Measurements from ENCODE around the gene CPPED1.
A peak's percentile ranks its signal among the peaks of the same experiment; 100 is the strongest.
"Not testable (repeated sequence)": the region's sequence is repeated elsewhere in the genome, so short reads cannot be mapped to it uniquely, and the experiment has no call there.

The CPPED1 gene

GRCh38 chr16:12802048-12802447 lies 1.6 kb downstream of the CPPED1 start:
- H3K36me3 ChIP-seq (ENCODE audit: control insufficient read depth in 4 of 4, insufficient read depth in 4 of 4, low read length in 3 of 4) = peaks cover 0 to 4% (median 0%) of the 10 kb centered on the region in 4 experiments
- H3K4me3 ChIP-seq (ENCODE audit: control insufficient read depth in 1 of 7, extremely low read depth in 1 of 7, insufficient read depth in 4 of 7, low read depth in 2 of 7, low read length in 6 of 7) = peak overlapping the region in 6 of 7 experiments; percentile 23 to 92 (median 59)
- peak overlapping the region in 1 of 2 experiments; percentile 14 for H3K27ac ChIP-seq (ENCODE audit: insufficient read depth in 1 of 2, low read depth in 1 of 2, low read length in 2 of 2, poor library complexity in 1 of 2, severe bottlenecking in 2 of 2)
- ChIA-PET POLR2A (no interaction called here), CTCF (interaction anchor here (1.3 kb wide), 1 partner anchor 230 kb away, joined by 4 read pairs; no protein-coding TSS in a partner anchor)
- no peaks in the 10 kb centered on the region for H3K9me3 ChIP-seq (ENCODE audit: control extremely low read depth in 1 of 5, control insufficient read depth in 4 of 5, insufficient read depth in 2 of 5, low read depth in 1 of 5, low read length in 4 of 5)
- DNase-seq = no peak
- H3K4me1 ChIP-seq (ENCODE audit: control extremely low read depth in 1 of 4, control insufficient read depth in 4 of 4, insufficient read depth in 4 of 4, low read length in 3 of 4) = peaks cover 13 to 33% (median 26%) of the 10 kb centered on the region in 4 experiments
- 99% methylated on average over 6 of the region's 9 CpGs for WGBS (ENCODE audit: insufficient coverage)
- no peaks in the 10 kb centered on the region for H3K27me3 ChIP-seq (replicated peaks in 2 of 5; ENCODE audit: control insufficient read depth in 4 of 5, insufficient read depth in 5 of 5, low read length in 4 of 5)

GRCh38 chr16:12801511-12802042 lies 2.1 kb downstream of the CPPED1 start:
- peak; percentile 29 to 72 (median 67) for DNase-seq
- CTCF ChIA-PET = interaction anchor here (1.3 kb wide), 1 partner anchor 229 kb away, joined by 4 read pairs; no protein-coding TSS in a partner anchor
- Histone ChIP-seq H3K4me3 (ENCODE audit: control insufficient read depth in 1 of 7, extremely low read depth in 1 of 7, insufficient read depth in 4 of 7, low read depth in 2 of 7, low read length in 6 of 7) (peak overlapping the region in 6 of 7 experiments; percentile 23 to 92 (median 59)), H3K36me3 (ENCODE audit: control insufficient read depth in 4 of 4, insufficient read depth in 4 of 4, low read length in 3 of 4) (peaks cover 0 to 4% (median 0%) of the 10 kb centered on the region in 4 experiments), H3K27me3 (replicated peaks in 2 of 5; ENCODE audit: control insufficient read depth in 4 of 5, insufficient read depth in 5 of 5, low read length in 4 of 5) (no peaks in the 10 kb centered on the region), H3K4me1 (ENCODE audit: control extremely low read depth in 1 of 4, control insufficient read depth in 4 of 4, insufficient read depth in 4 of 4, low read length in 3 of 4) (peaks cover 13 to 33% (median 26%) of the 10 kb centered on the region in 4 experiments), H3K9me3 (ENCODE audit: control extremely low read depth in 1 of 5, control insufficient read depth in 4 of 5, insufficient read depth in 2 of 5, low read depth in 1 of 5, low read length in 4 of 5) (no peaks in the 10 kb centered on the region), H3K27ac (ENCODE audit: insufficient read depth in 1 of 2, low read depth in 1 of 2, low read length in 2 of 2, poor library complexity in 1 of 2, severe bottlenecking in 2 of 2) (peak overlapping the region in 1 of 2 experiments; percentile 14)
- POLR2A ChIA-PET = no interaction called here
- 60% methylated on average over 1 of the region's 4 CpGs for WGBS (ENCODE audit: insufficient coverage)

GRCh38 chr16:12800817-12801216 lies 2.9 kb downstream of the CPPED1 start:
- Histone ChIP-seq H3K4me3 (ENCODE audit: control insufficient read depth in 1 of 7, extremely low read depth in 1 of 7, insufficient read depth in 4 of 7, low read depth in 2 of 7, low read length in 6 of 7) (peak overlapping the region in 1 of 7 experiments; percentile 13), H3K4me1 (ENCODE audit: control extremely low read depth in 1 of 4, control insufficient read depth in 4 of 4, insufficient read depth in 4 of 4, low read length in 3 of 4) (peaks cover 13 to 33% (median 26%) of the 10 kb centered on the region in 4 experiments), H3K27ac (ENCODE audit: insufficient read depth in 1 of 2, low read depth in 1 of 2, low read length in 2 of 2, poor library complexity in 1 of 2, severe bottlenecking in 2 of 2) (no peak overlapping the region), H3K9me3 (ENCODE audit: control extremely low read depth in 1 of 5, control insufficient read depth in 4 of 5, insufficient read depth in 2 of 5, low read depth in 1 of 5, low read length in 4 of 5) (no peaks in the 10 kb centered on the region), H3K36me3 (ENCODE audit: control insufficient read depth in 4 of 4, insufficient read depth in 4 of 4, low read length in 3 of 4) (peaks cover 0 to 4% (median 0%) of the 10 kb centered on the region in 4 experiments), H3K27me3 (replicated peaks in 2 of 5; ENCODE audit: control insufficient read depth in 4 of 5, insufficient read depth in 5 of 5, low read length in 4 of 5) (no peaks in the 10 kb centered on the region)
- 87% methylated on average over 2 of the region's 6 CpGs for WGBS (ENCODE audit: insufficient coverage)
- ChIA-PET POLR2A (no interaction called here), CTCF (interaction anchor here (1.3 to 1.4 kb wide), 2 partner anchors 13 to 229 kb away, joined by 4 to 5 read pairs; no protein-coding TSS in a partner anchor)
- DNase-seq = no peak

GRCh38 chr16:12799996-12800395 lies 3.7 kb downstream of the CPPED1 start:
- WGBS (ENCODE audit: insufficient coverage) = 98% methylated on average over 5 of the region's 8 CpGs
- H3K27me3 ChIP-seq (replicated peaks in 2 of 5; ENCODE audit: control insufficient read depth in 4 of 5, insufficient read depth in 5 of 5, low read length in 4 of 5); H3K27ac ChIP-seq (ENCODE audit: insufficient read depth in 1 of 2, low read depth in 1 of 2, low read length in 2 of 2, poor library complexity in 1 of 2, severe bottlenecking in 2 of 2); H3K9me3 ChIP-seq (ENCODE audit: control extremely low read depth in 1 of 5, control insufficient read depth in 4 of 5, insufficient read depth in 2 of 5, low read depth in 1 of 5, low read length in 4 of 5); H3K36me3 ChIP-seq (ENCODE audit: control insufficient read depth in 4 of 4, insufficient read depth in 4 of 4, low read length in 3 of 4); DNase-seq; POLR2A ChIA-PET: not testable (repeated sequence)
- CTCF ChIA-PET = interaction anchor here (1.4 kb wide), 1 partner anchor 12 kb away, joined by 5 read pairs; no protein-coding TSS in a partner anchor
- H3K4me3 ChIP-seq (ENCODE audit: control insufficient read depth in 1 of 7, extremely low read depth in 1 of 7, insufficient read depth in 4 of 7, low read depth in 2 of 7, low read length in 6 of 7) = peak overlapping the region in 1 of 7 experiments; percentile 13
- peaks cover 13 to 33% (median 26%) of the 10 kb centered on the region in 4 experiments for H3K4me1 ChIP-seq (ENCODE audit: control extremely low read depth in 1 of 4, control insufficient read depth in 4 of 4, insufficient read depth in 4 of 4, low read length in 3 of 4)

- WGBS (ENCODE audit: insufficient coverage) = 87% methylated on average over 4 of the region's 5 CpGs
- Histone ChIP-seq H3K9me3 (ENCODE audit: control extremely low read depth in 1 of 5, control insufficient read depth in 4 of 5, insufficient read depth in 2 of 5, low read depth in 1 of 5, low read length in 4 of 5) (no peaks in the 10 kb centered on the region), H3K27ac (ENCODE audit: insufficient read depth in 1 of 2, low read depth in 1 of 2, low read length in 2 of 2, poor library complexity in 1 of 2, severe bottlenecking in 2 of 2) (no peak overlapping the region), H3K27me3 (replicated peaks in 2 of 5; ENCODE audit: control insufficient read depth in 4 of 5, insufficient read depth in 5 of 5, low read length in 4 of 5) (no peaks in the 10 kb centered on the region), H3K36me3 (ENCODE audit: control insufficient read depth in 4 of 4, insufficient read depth in 4 of 4, low read length in 3 of 4) (peaks cover 0 to 4% (median 0%) of the 10 kb centered on the region in 4 experiments), H3K4me3 (ENCODE audit: control insufficient read depth in 1 of 7, extremely low read depth in 1 of 7, insufficient read depth in 4 of 7, low read depth in 2 of 7, low read length in 6 of 7) (no peak overlapping the region), H3K4me1 (ENCODE audit: control extremely low read depth in 1 of 4, control insufficient read depth in 4 of 4, insufficient read depth in 4 of 4, low read length in 3 of 4) (peaks cover 10 to 31% (median 23%) of the 10 kb centered on the region in 4 experiments)
- DNase-seq = no peak
- CTCF ChIA-PET = interaction anchor here (0.6 to 1.1 kb wide), 2 partner anchors 12 to 36 kb away, joined by 3 read pairs; no protein-coding TSS in a partner anchor
- POLR2A ChIA-PET = interaction anchor here (0.6 kb wide), 1 partner anchor 11 kb away, joined by 3 read pairs; no protein-coding TSS in a partner anchor
Observed at GRCh38 chr16:12798846-12799245, 4.8 kb downstream of the CPPED1 start.

GRCh38 chr16:12798171-12798570 lies 5.5 kb downstream of the CPPED1 start:
- ChIA-PET POLR2A (no interaction called here), CTCF (no interaction called here)
- Histone ChIP-seq H3K4me1 (ENCODE audit: control extremely low read depth in 1 of 4, control insufficient read depth in 4 of 4, insufficient read depth in 4 of 4, low read length in 3 of 4) (peaks cover 10 to 30% (median 21%) of the 10 kb centered on the region in 4 experiments), H3K4me3 (ENCODE audit: control insufficient read depth in 1 of 7, extremely low read depth in 1 of 7, insufficient read depth in 4 of 7, low read depth in 2 of 7, low read length in 6 of 7) (no peak overlapping the region), H3K36me3 (ENCODE audit: control insufficient read depth in 4 of 4, insufficient read depth in 4 of 4, low read length in 3 of 4) (peaks cover 0 to 4% (median under 1%) of the 10 kb centered on the region in 4 experiments), H3K9me3 (ENCODE audit: control extremely low read depth in 1 of 5, control insufficient read depth in 4 of 5, insufficient read depth in 2 of 5, low read depth in 1 of 5, low read length in 4 of 5) (no peaks in the 10 kb centered on the region), H3K27ac (ENCODE audit: insufficient read depth in 1 of 2, low read depth in 1 of 2, low read length in 2 of 2, poor library complexity in 1 of 2, severe bottlenecking in 2 of 2) (no peak overlapping the region), H3K27me3 (replicated peaks in 2 of 5; ENCODE audit: control insufficient read depth in 4 of 5, insufficient read depth in 5 of 5, low read length in 4 of 5) (no peaks in the 10 kb centered on the region)
- no peak for DNase-seq

GRCh38 chr16:12796498-12796897 lies 7.2 kb downstream of the CPPED1 start:
- no CpG with 5 or more reads among the region's 5 CpGs for whole genome bisulfite sequencing (ENCODE audit: insufficient coverage)
- Histone ChIP-seq H3K4me1 (ENCODE audit: control extremely low read depth in 1 of 4, control insufficient read depth in 4 of 4, insufficient read depth in 4 of 4, low read length in 3 of 4) (peaks cover 2 to 13% (median 6%) of the 10 kb centered on the region in 4 experiments), H3K4me3 (ENCODE audit: control insufficient read depth in 1 of 7, extremely low read depth in 1 of 7, insufficient read depth in 4 of 7, low read depth in 2 of 7, low read length in 6 of 7) (no peak overlapping the region), H3K27ac (ENCODE audit: insufficient read depth in 1 of 2, low read depth in 1 of 2, low read length in 2 of 2, poor library complexity in 1 of 2, severe bottlenecking in 2 of 2) (no peak overlapping the region), H3K27me3 (replicated peaks in 2 of 5; ENCODE audit: control insufficient read depth in 4 of 5, insufficient read depth in 5 of 5, low read length in 4 of 5) (no peaks in the 10 kb centered on the region), H3K9me3 (ENCODE audit: control extremely low read depth in 1 of 5, control insufficient read depth in 4 of 5, insufficient read depth in 2 of 5, low read depth in 1 of 5, low read length in 4 of 5) (peaks cover 0 to 7% (median 3%) of the 10 kb centered on the region in 5 experiments), H3K36me3 (ENCODE audit: control insufficient read depth in 4 of 4, insufficient read depth in 4 of 4, low read length in 3 of 4) (peaks cover 0 to 4% (median 3%) of the 10 kb centered on the region in 4 experiments)
- POLR2A ChIA-PET = no interaction called here
- peak in 1 of 3 donors; percentile 26 for DNase-seq
- CTCF ChIA-PET = no interaction called here

Measured in common myeloid progenitor, CD34-positive (primary cell).